Keratinocyte (primary cell): ENCODE measurements around the gene ZNF718. TPM values are rescaled to one million over a fixed set of nuclear protein-coding genes. Genes with fewer than 3 reads are reported as not detected.

Experiments
- DNase-seq: peaks from one replicate; pipeline ENCODE4 v3.0.0-alpha.2; 2011; ENCODE audit warnings: low read depth, missing footprints, low spot score
- FAIRE-seq: peaks from 2 replicates; lab custom pipeline; 2011; peaks lifted over from hg19 to GRCh38; lab: Jason Lieb, UNC
- H2AFZ ChIP-seq: 2 replicates; pipeline ENCODE4 v1.6.0; 2012; ENCODE audit warnings: low read length, control low read depth, inconsistent platforms; ENCODE audit not compliant: control insufficient read depth
- H3K27ac ChIP-seq: 2 replicates; pipeline ENCODE4 v1.5.1; 2011; ENCODE audit warnings: low read length; ENCODE audit not compliant: control insufficient read depth, insufficient read depth
- H3K27me3 ChIP-seq: 3 replicates; pipeline ENCODE4 v1.6.0; 2011; ENCODE audit warnings: low read length; ENCODE audit not compliant: control insufficient read depth, insufficient read depth; ENCODE audit errors: extremely low read depth
- H3K36me3 ChIP-seq, 2 experiments: 2 replicates in 1 of 2; 3 replicates in 1 of 2; pipeline ENCODE4 v1.5.1; 2011; ENCODE audit warnings: low read length in 2 of 2, mild to moderate bottlenecking in 1 of 2; ENCODE audit not compliant: control insufficient read depth in 2 of 2, insufficient read depth in 2 of 2; ENCODE audit errors: extremely low read depth in 1 of 2
- H3K4me1 ChIP-seq: 3 replicates; pipeline ENCODE4 v1.5.1; 2011; ENCODE audit warnings: low read length; ENCODE audit not compliant: control insufficient read depth, insufficient read depth; ENCODE audit errors: extremely low read depth
- H3K4me2 ChIP-seq: 3 replicates; pipeline ENCODE4 v1.6.0; 2011; ENCODE audit warnings: low read depth, low read length; ENCODE audit not compliant: control insufficient read depth, insufficient read depth; ENCODE audit errors: extremely low read depth
- H3K4me3 ChIP-seq, 3 experiments: fragments of 200-600 bp in 1 of 3; sonication (generic) in 1 of 3; 2 replicates in 2 of 3; 3 replicates in 1 of 3; pipeline ENCODE4 v1.5.1; 2011 to 2016; ENCODE audit warnings: low read length in 3 of 3, mild to moderate bottlenecking in 3 of 3, control low read depth in 2 of 3, inconsistent platforms in 1 of 3, low read depth in 1 of 3, mixed read lengths in 1 of 3, mixed run types in 1 of 3, moderate library complexity in 1 of 3; ENCODE audit not compliant: control insufficient read depth in 2 of 3, insufficient read depth in 2 of 3; ENCODE audit errors: extremely low read depth in 1 of 3
- H3K79me2 ChIP-seq: 2 replicates; pipeline ENCODE4 v1.6.0; 2012; ENCODE audit warnings: low read length; ENCODE audit not compliant: control insufficient read depth, insufficient read depth
- H3K9ac ChIP-seq: 3 replicates; pipeline ENCODE4 v1.6.0; 2011; ENCODE audit warnings: low read length; ENCODE audit not compliant: control insufficient read depth, insufficient read depth; ENCODE audit errors: extremely low read depth
- H3K9me1 ChIP-seq: 3 replicates; pipeline ENCODE4 v1.6.0; 2011; ENCODE audit warnings: low read length; ENCODE audit not compliant: control insufficient read depth, insufficient read depth; ENCODE audit errors: extremely low read depth
- H3K9me3 ChIP-seq: 2 replicates; pipeline ENCODE4 v1.5.1; 2012; ENCODE audit warnings: low read depth, low read length; ENCODE audit not compliant: control insufficient read depth
- H4K20me1 ChIP-seq: 3 replicates; pipeline ENCODE4 v1.6.0; 2011; ENCODE audit warnings: low read length; ENCODE audit not compliant: control insufficient read depth, insufficient read depth; ENCODE audit errors: extremely low read depth
- CTCF ChIP-seq, 3 experiments: IDR thresholded peaks in 1 of 3; conservative IDR thresholded peaks in 1 of 3; optimal IDR thresholded peaks in 1 of 3; 2 replicates in 2 of 3; 3 replicates in 1 of 3; pipeline versions ENCODE3 to v1.5.1; 2011; ENCODE audit warnings: low read length in 3 of 3, mild to moderate bottlenecking in 3 of 3, moderate library complexity in 2 of 3, control low read depth in 1 of 3, inconsistent platforms in 1 of 3; ENCODE audit not compliant: insufficient read depth in 2 of 3; ENCODE audit errors: extremely low read depth in 1 of 3
- EZH2 ChIP-seq: IDR thresholded peaks from one replicate; pipeline ENCODE4 v1.6.1; 2012; ENCODE audit warnings: inconsistent platforms, mild to moderate bottlenecking, low read length, moderate library complexity
- dilution Hi-C: fragments of 300-500 bp; cut with MboI; formaldehyde crosslinking; loops from one replicate; pipeline ENCODE4 v1.7.0; 2020; ENCODE audit warnings: low sequenced_read_pairs; ENCODE audit not compliant: extremely low pct_ligation_motif_present
- polyA plus RNA-seq, 5 experiments: library from polyadenylated mRNA; depleted of rRNA in 3 of 5; stranded (reverse) in 3 of 5; stranded (forward) in 1 of 5; unstranded in 1 of 5; fragments of >200 nt; gene quantifications; 1 replicate in 1 of 5; 2 replicates in 3 of 5; 3 replicates in 1 of 5; pipeline versions ENCODE4 v1.2.1 to v1.2.3, GENCODE V29; 2011 to 2012; ENCODE audit warnings: missing spikeins in 2 of 5, low read depth in 1 of 5, low replicate concordance in 1 of 5

The ZNF718 gene
- polyA plus RNA-seq, 1 donor (not counting 4 experiments of a cell fraction or from before 2014, with no cell fraction given) = 5.0 TPM

GRCh38 chr4:125091-125771 lies 930 bp downstream of the ZNF718 start:
- Histone ChIP-seq H3K4me2 (peak overlapping the region; percentile 89), H3K79me2 (peaks cover 44% of the 10 kb centered on the region)

GRCh38 chr4:125833-126232 lies 1.5 kb downstream of the ZNF718 start:
- Histone ChIP-seq H3K27ac (peak overlapping the region; percentile 22), H3K9me1 (no peaks in the 10 kb centered on the region), H3K36me3 (peaks cover 0 to 19% of the 10 kb centered on the region in 2 experiments), H3K4me2 (peak overlapping the region; percentile 89), H4K20me1 (no peaks in the 10 kb centered on the region), H3K27me3 (no peaks in the 10 kb centered on the region), H3K9me3 (peaks cover 14% of the 10 kb centered on the region), H2AFZ (peak overlapping the region; percentile 100), H3K79me2 (peaks cover 44% of the 10 kb centered on the region), H3K4me1 (peaks cover 5% of the 10 kb centered on the region), H3K4me3 (peak overlapping the region; percentile 79 to 94 (median 93)), H3K9ac (peak overlapping the region; percentile 92)
- dilution Hi-C loops = no loop called here
- DNase-seq (no peak), FAIRE-seq (no peak)
- TF ChIP-seq EZH2 (no peak), CTCF (optimal IDR thresholded peaks at IDR 0.05 in 1 of 3, IDR thresholded peaks at IDR 0.05 in 1 of 3, conservative IDR thresholded peaks at IDR 0.05 in 1 of 3; ENCODE audit: extremely low read depth in 1 of 3, insufficient read depth in 2 of 3, low read length in 3 of 3) (no peak)

More at GRCh38 chr4:125091-125771, 930 bp downstream of the ZNF718 start:
- H3K27me3 ChIP-seq = no peaks in the 10 kb centered on the region
- DNase-seq (no peak), FAIRE-seq (no peak)
- H3K9me1 ChIP-seq = no peaks in the 10 kb centered on the region
- H3K36me3 ChIP-seq = peaks cover 0 to 19% of the 10 kb centered on the region in 2 experiments
- peaks cover 14% of the 10 kb centered on the region for H3K9me3 ChIP-seq
- peak overlapping the region; percentile 79 to 94 (median 93) for H3K4me3 ChIP-seq
- dilution Hi-C loops = no loop called here
- H4K20me1 ChIP-seq = no peaks in the 10 kb centered on the region
- H2AFZ ChIP-seq = peak overlapping the region; percentile 100
- H3K9ac ChIP-seq = peak overlapping the region; percentile 92
- peaks cover 5% of the 10 kb centered on the region for H3K4me1 ChIP-seq
- H3K27ac ChIP-seq = peak overlapping the region; percentile 91
- TF ChIP-seq CTCF (optimal IDR thresholded peaks at IDR 0.05 in 1 of 3, IDR thresholded peaks at IDR 0.05 in 1 of 3, conservative IDR thresholded peaks at IDR 0.05 in 1 of 3; ENCODE audit: extremely low read depth in 1 of 3, insufficient read depth in 2 of 3, low read length in 3 of 3) = no peak
- no peak for TF ChIP-seq EZH2
